HG02973 (cell line): ENCODE results near the gene ZNF318.
"Not testable (repeated sequence)": the region's sequence is repeated elsewhere in the genome, so short reads cannot be mapped to it uniquely, and the experiment has no call there.

ENCODE experiments used
- ATAC-seq: cut with Tn5 transposase; IDR thresholded peaks from one replicate; pipeline ENCODE4 v1.9.1; 2021; ENCODE audit warnings: moderate library complexity; ENCODE audit not compliant: unreplicated experiment

ZNF318 gene

GRCh38 chr6:43383021-43383667 lies 13.7 kb upstream of the ZNF318 start:
- ATAC-seq: no peak

GRCh38 chr6:43380858-43381257 lies 11.4 kb upstream of the ZNF318 start:
- not testable (repeated sequence) for ATAC-seq

GRCh38 chr6:43378631-43379030 lies 9.2 kb upstream of the ZNF318 start:
- no peak for ATAC-seq

GRCh38 chr6:43377710-43378229 lies 8.3 kb upstream of the ZNF318 start:
- ATAC-seq: no peak

- no peak for ATAC-seq
Measured at GRCh38 chr6:43376551-43376981, 7.1 kb upstream of the ZNF318 start.

- ATAC-seq: no peak
Measured at GRCh38 chr6:43375693-43376092, 6.2 kb upstream of the ZNF318 start.

GRCh38 chr6:43373252-43373875 lies 3.9 kb upstream of the ZNF318 start:
- no peak for ATAC-seq

GRCh38 chr6:43370003-43370580 lies 645 bp upstream of the ZNF318 start:
- ATAC-seq: not testable (repeated sequence)

- peak; percentile 5 for ATAC-seq
Measured at GRCh38 chr6:43368259-43369160, 937 bp downstream of the ZNF318 start.

GRCh38 chr6:43367245-43367984 lies 2.0 kb downstream of the ZNF318 start:
- no peak for ATAC-seq

- no peak for ATAC-seq
Measured at GRCh38 chr6:43361269-43361668, 8.2 kb downstream of the ZNF318 start.

- no peak for ATAC-seq
Measured at GRCh38 chr6:43359831-43360230, 9.6 kb downstream of the ZNF318 start.

GRCh38 chr6:43359381-43359780 lies 10.1 kb downstream of the ZNF318 start:
- no peak for ATAC-seq

GRCh38 chr6:43355862-43356590 lies 13.4 kb downstream of the ZNF318 start:
- no peak for ATAC-seq

- ATAC-seq: not testable (repeated sequence)
Measured at GRCh38 chr6:43351951-43352350, 17.5 kb downstream of the ZNF318 start.

- ATAC-seq: no peak
Measured at GRCh38 chr6:43347444-43347843, 22.0 kb downstream of the ZNF318 start.

- ATAC-seq: no peak
Measured at GRCh38 chr6:43347021-43347420, 22.4 kb downstream of the ZNF318 start.

GRCh38 chr6:43346243-43346642 lies 23.2 kb downstream of the ZNF318 start:
- ATAC-seq: not testable (repeated sequence)

- ATAC-seq: peak; percentile 61
Measured at GRCh38 chr6:43339168-43339567, 30.3 kb downstream of the ZNF318 start.

- ATAC-seq: no peak
Measured at GRCh38 chr6:43338243-43338642, 31.2 kb downstream of the ZNF318 start.
